ENCODE measurements around the gene CPLANE1.
"Not testable (repeated sequence)": the region's sequence is repeated elsewhere in the genome, so short reads cannot be mapped to it uniquely, and the experiment has no call there.

Gene CPLANE1

GRCh38 chr5:37170856-37171255 is 78.3 kb downstream of the CPLANE1 start:
- no peak overlapping the region for H3K4me3 ChIP-seq (ENCODE audit: low read depth, low read length)
- no peak for DNase-seq (ENCODE audit: low read depth)
- TF ChIP-seq, protein P1, sequence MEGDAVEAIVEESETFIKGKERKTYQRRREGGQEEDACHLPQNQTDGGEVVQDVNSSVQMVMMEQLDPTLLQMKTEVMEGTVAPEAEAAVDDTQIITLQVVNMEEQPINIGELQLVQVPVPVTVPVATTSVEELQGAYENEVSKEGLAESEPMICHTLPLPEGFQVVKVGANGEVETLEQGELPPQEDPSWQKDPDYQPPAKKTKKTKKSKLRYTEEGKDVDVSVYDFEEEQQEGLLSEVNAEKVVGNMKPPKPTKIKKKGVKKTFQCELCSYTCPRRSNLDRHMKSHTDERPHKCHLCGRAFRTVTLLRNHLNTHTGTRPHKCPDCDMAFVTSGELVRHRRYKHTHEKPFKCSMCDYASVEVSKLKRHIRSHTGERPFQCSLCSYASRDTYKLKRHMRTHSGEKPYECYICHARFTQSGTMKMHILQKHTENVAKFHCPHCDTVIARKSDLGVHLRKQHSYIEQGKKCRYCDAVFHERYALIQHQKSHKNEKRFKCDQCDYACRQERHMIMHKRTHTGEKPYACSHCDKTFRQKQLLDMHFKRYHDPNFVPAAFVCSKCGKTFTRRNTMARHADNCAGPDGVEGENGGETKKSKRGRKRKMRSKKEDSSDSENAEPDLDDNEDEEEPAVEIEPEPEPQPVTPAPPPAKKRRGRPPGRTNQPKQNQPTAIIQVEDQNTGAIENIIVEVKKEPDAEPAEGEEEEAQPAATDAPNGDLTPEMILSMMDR (IDR thresholded peaks at IDR 0.05; ENCODE audit: insufficient read depth, low read depth, low read length, missing control alignments) = no peak

DNA sequence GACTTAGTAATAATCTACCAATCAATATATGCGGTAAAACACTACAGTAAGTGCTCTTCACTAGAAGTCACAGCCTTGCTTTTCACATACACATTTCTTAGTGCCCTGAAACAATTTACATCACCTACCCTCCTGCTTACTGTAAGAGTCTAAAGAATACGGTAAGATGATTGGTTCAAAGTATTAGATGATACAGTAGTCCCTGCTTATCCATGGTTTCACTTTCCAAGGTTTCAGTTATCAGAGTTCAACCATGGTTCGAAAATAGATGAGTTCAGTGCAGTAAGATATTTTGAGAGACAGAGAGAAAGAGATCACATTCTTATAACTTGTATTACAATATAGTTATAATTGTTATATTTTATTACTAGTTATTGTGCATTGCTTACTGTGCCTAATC is 83.0 kb downstream of the CPLANE1 start:
- no peak overlapping the region for H3K4me3 ChIP-seq (ENCODE audit: low read depth, low read length)
- TF ChIP-seq, protein P1 (IDR thresholded peaks at IDR 0.05; ENCODE audit: insufficient read depth, low read depth, low read length, missing control alignments) = no peak
- no peak for DNase-seq (ENCODE audit: low read depth)

- no peak overlapping the region for H3K4me3 ChIP-seq (ENCODE audit: low read depth, low read length)
- TF ChIP-seq, protein P1 (IDR thresholded peaks at IDR 0.05; ENCODE audit: insufficient read depth, low read depth, low read length, missing control alignments) = no peak
- no peak for DNase-seq (ENCODE audit: low read depth)
These were observed 83.4 kb downstream of the CPLANE1 start for GRCh38 chr5:37165761-37166160.

GRCh38 chr5:37153661-37154060 is 95.5 kb downstream of the CPLANE1 start:
- DNase-seq (ENCODE audit: low read depth) = no peak
- TF ChIP-seq, protein P1 (IDR thresholded peaks at IDR 0.05; ENCODE audit: insufficient read depth, low read depth, low read length, missing control alignments) = no peak
- H3K4me3 ChIP-seq (ENCODE audit: low read depth, low read length) = no peak overlapping the region

- DNase-seq (ENCODE audit: low read depth) = no peak
- H3K4me3 ChIP-seq (ENCODE audit: low read depth, low read length) = no peak overlapping the region
- TF ChIP-seq, protein P1 (IDR thresholded peaks at IDR 0.05; ENCODE audit: insufficient read depth, low read depth, low read length, missing control alignments) = no peak
These were observed 102.3 kb downstream of the CPLANE1 start for GRCh38 chr5:37146896-37147295.

DNA sequence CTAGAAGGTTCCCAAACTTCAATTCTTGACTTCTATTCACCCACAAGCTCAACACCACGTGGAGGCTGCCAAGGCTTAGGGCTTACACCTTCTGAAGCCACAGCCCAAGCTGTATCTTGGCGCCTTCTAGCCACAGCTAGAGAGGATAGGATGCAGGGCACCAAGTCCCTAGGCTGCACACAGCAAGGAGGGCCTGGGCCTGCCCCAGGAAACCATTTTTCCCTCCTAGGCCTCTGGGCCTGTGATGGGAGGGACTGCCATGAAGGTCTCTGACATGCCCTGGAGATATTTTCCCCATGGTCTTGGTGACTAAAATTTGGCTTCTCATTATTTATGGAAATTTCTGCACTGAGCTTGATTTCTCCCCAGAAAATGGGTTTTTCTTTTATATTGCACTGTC is 112.5 kb downstream of the CPLANE1 start:
- TF ChIP-seq, protein P1 (IDR thresholded peaks at IDR 0.05; ENCODE audit: insufficient read depth, low read depth, low read length, missing control alignments) = no peak
- no peak overlapping the region for H3K4me3 ChIP-seq (ENCODE audit: low read depth, low read length)
- DNase-seq (ENCODE audit: low read depth) = no peak

DNA sequence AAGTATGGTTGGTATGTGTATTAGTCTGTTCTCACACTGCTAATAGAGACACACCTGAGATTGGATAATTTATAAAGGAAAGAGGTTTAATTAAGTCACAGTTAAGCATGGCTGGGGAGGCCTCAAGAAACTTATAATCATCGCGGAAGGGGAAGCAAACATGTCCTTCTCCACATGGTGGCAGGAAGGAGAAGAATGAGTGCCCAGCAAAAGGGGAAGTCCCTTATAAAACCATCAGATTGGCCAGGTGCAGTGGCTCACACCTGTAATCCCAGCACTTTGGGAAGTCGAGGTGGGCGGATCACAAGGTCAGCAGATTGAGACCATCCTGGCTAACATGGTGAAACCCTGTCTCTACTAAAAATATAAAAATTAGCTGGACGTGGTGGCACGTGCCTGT is 113.9 kb downstream of the CPLANE1 start:
- not testable (repeated sequence) for DNase-seq (ENCODE audit: low read depth); H3K4me3 ChIP-seq (ENCODE audit: low read depth, low read length)
